ENCODE data around the gene EXOC4. TPM values are rescaled to one million over a fixed set of nuclear protein-coding genes. Genes with fewer than 3 reads are reported as not detected.

Gene EXOC4
- total RNA-seq, 4 donors from 2014 or later = 36.6 to 64.0 (median 57.4) TPM

- H3K27me3 ChIP-seq = no peaks in the 10 kb centered on the region
- TF ChIP-seq POLR2A (IDR thresholded peaks at IDR 0.05; ENCODE audit: low read depth) (no peak), EP300 (IDR thresholded peaks at IDR 0.05) (no peak), CTCF (IDR thresholded peaks at IDR 0.05) (no peak), POLR2AphosphoS5 (IDR thresholded peaks at IDR 0.05) (no peak)
- H3K9me3 ChIP-seq = peaks cover 0 to 9% (median 8%) of the 10 kb centered on the region in 4 donors
- 98% methylated on average over 3 of the region's 3 CpGs for WGBS
- H3K4me3 ChIP-seq = no peak overlapping the region
- no peak overlapping the region for H3K27ac ChIP-seq (replicated peaks in 1 of 4)
- peaks cover 0 to 31% (median 10%) of the 10 kb centered on the region in 4 donors for H3K36me3 ChIP-seq
- no peak for DNase-seq (ENCODE audit: extremely low spot score)
- no peaks in the 10 kb centered on the region for H3K4me1 ChIP-seq
- intact Hi-C loops (cut with DNase I) = no loop called here
Measured at GRCh38 chr7:133916621-133917020, 663.7 kb downstream of the EXOC4 start.

- TF ChIP-seq EP300 (IDR thresholded peaks at IDR 0.05) = no peak
- TF ChIP-seq POLR2A (IDR thresholded peaks at IDR 0.05; ENCODE audit: low read depth) = no peak
- TF ChIP-seq CTCF (IDR thresholded peaks at IDR 0.05) = no peak
- no peak for TF ChIP-seq POLR2AphosphoS5 (IDR thresholded peaks at IDR 0.05)
Measured at GRCh38 chr7:133919810-133920209, 666.9 kb downstream of the EXOC4 start.

GRCh38 chr7:133921635-133922182, 668.8 kb downstream of the EXOC4 start:
- H3K27ac ChIP-seq (replicated peaks in 1 of 4) = no peak overlapping the region
- no peaks in the 10 kb centered on the region for H3K4me1 ChIP-seq
- peaks cover 0 to 31% (median 10%) of the 10 kb centered on the region in 4 donors for H3K36me3 ChIP-seq
- intact Hi-C loops (cut with DNase I) = no loop called here
- H3K9me3 ChIP-seq = peaks cover 0 to 16% (median 12%) of the 10 kb centered on the region in 4 donors
- H3K27me3 ChIP-seq = no peaks in the 10 kb centered on the region
- TF ChIP-seq EP300 (IDR thresholded peaks at IDR 0.05) (no peak), POLR2AphosphoS5 (IDR thresholded peaks at IDR 0.05) (no peak), POLR2A (IDR thresholded peaks at IDR 0.05; ENCODE audit: low read depth) (no peak), CTCF (IDR thresholded peaks at IDR 0.05) (no peak)
- H3K4me3 ChIP-seq = no peak overlapping the region
- DNase-seq (ENCODE audit: extremely low spot score) = no peak

More at GRCh38 chr7:133919810-133920209, 666.9 kb downstream of the EXOC4 start:
- DNase-seq (ENCODE audit: extremely low spot score) = no peak
- Histone ChIP-seq H3K4me3 (no peak overlapping the region), H3K9me3 (peaks cover 0 to 16% (median 12%) of the 10 kb centered on the region in 4 donors), H3K27me3 (no peaks in the 10 kb centered on the region), H3K27ac (replicated peaks in 1 of 4) (no peak overlapping the region), H3K4me1 (no peaks in the 10 kb centered on the region), H3K36me3 (peaks cover 0 to 31% (median 10%) of the 10 kb centered on the region in 4 donors)
- intact Hi-C loops (cut with DNase I) = no loop called here

GRCh38 chr7:133923974-133924373, 671.1 kb downstream of the EXOC4 start:
- no peaks in the 10 kb centered on the region for H3K27me3 ChIP-seq
- no peak for DNase-seq (ENCODE audit: extremely low spot score)
- peaks cover 0 to 15% (median 2%) of the 10 kb centered on the region in 4 donors for H3K36me3 ChIP-seq
- 96% methylated on average over 4 of the region's 4 CpGs for WGBS
- intact Hi-C loops (cut with DNase I) = no loop called here
- no peak overlapping the region for H3K4me3 ChIP-seq
- no peak overlapping the region for H3K27ac ChIP-seq (replicated peaks in 1 of 4)
- TF ChIP-seq POLR2A (IDR thresholded peaks at IDR 0.05; ENCODE audit: low read depth) (no peak), POLR2AphosphoS5 (IDR thresholded peaks at IDR 0.05) (no peak), EP300 (IDR thresholded peaks at IDR 0.05) (no peak), CTCF (IDR thresholded peaks at IDR 0.05) (no peak)
- H3K9me3 ChIP-seq = peaks cover 0 to 16% (median 12%) of the 10 kb centered on the region in 4 donors
- H3K4me1 ChIP-seq = no peaks in the 10 kb centered on the region

- no peak for DNase-seq (ENCODE audit: extremely low spot score)
- intact Hi-C loops (cut with DNase I) = no loop called here
Measured at GRCh38 chr7:133931053-133931452, 678.2 kb downstream of the EXOC4 start.

More at GRCh38 chr7:133931053-133931452, 678.2 kb downstream of the EXOC4 start:
- H3K27ac ChIP-seq (replicated peaks in 1 of 4) = no peak overlapping the region
- H3K4me1 ChIP-seq = peaks cover 0 to 13% (median 8%) of the 10 kb centered on the region in 4 donors
- TF ChIP-seq EP300 (IDR thresholded peaks at IDR 0.05) (no peak), POLR2AphosphoS5 (IDR thresholded peaks at IDR 0.05) (no peak), CTCF (IDR thresholded peaks at IDR 0.05) (no peak), POLR2A (IDR thresholded peaks at IDR 0.05; ENCODE audit: low read depth) (no peak)
- H3K4me3 ChIP-seq = no peak overlapping the region
- 83% methylated on average over 1 of the region's 1 CpG for WGBS
- H3K36me3 ChIP-seq = no peaks in the 10 kb centered on the region
- H3K27me3 ChIP-seq = no peaks in the 10 kb centered on the region
- no peaks in the 10 kb centered on the region for H3K9me3 ChIP-seq
